DND-41 (cell line): Measurements from ENCODE around the gene CYP4F22.

Experiments
- ATAC-seq: fragments of 200-7000 bp; cut with Tn5 transposase; 3 replicates; pipeline ENCODE4 v1.9.1; 2021; ENCODE audit warnings: low read depth; ENCODE audit not compliant: insufficient read depth
- DNase-seq: peaks from one replicate; pipeline ENCODE4 v3.0.0-alpha.2; 2020
- H2AFZ ChIP-seq: 2 replicates; pipeline ENCODE4 v1.6.0; 2012; ENCODE audit warnings: low read depth, low read length
- H3K27ac ChIP-seq: 2 replicates; pipeline ENCODE4 v1.5.1; 2012; ENCODE audit warnings: low read length, inconsistent platforms
- H3K27me3 ChIP-seq: fragments of 200-600 bp; sonication (generic); 2 replicates; pipeline ENCODE4 v1.6.0; 2012; ENCODE audit warnings: low read length, mild to moderate bottlenecking, inconsistent platforms; ENCODE audit not compliant: insufficient read depth, poor library complexity
- H3K36me3 ChIP-seq: 2 replicates; pipeline ENCODE4 v1.5.1; 2012; ENCODE audit warnings: low read length, inconsistent platforms; ENCODE audit not compliant: insufficient read depth
- H3K4me1 ChIP-seq: 2 replicates; pipeline ENCODE4 v1.5.1; 2012; ENCODE audit warnings: mild to moderate bottlenecking, low read length; ENCODE audit not compliant: insufficient read depth
- H3K4me2 ChIP-seq: 2 replicates; pipeline ENCODE4 v1.6.0; 2012; ENCODE audit warnings: mild to moderate bottlenecking, moderate library complexity, low read length, inconsistent platforms; ENCODE audit not compliant: insufficient read depth
- H3K4me3 ChIP-seq, 2 experiments: fragments of 200-600 bp in 1 of 2; shearing (Covaris generic) in 1 of 2; 2 replicates each; pipeline ENCODE4 v1.5.1; 2012 to 2016; ENCODE audit warnings: inconsistent platforms in 2 of 2, low read length in 2 of 2, mild to moderate bottlenecking in 2 of 2, low read depth in 1 of 2, moderate library complexity in 1 of 2
- H3K79me2 ChIP-seq: 2 replicates; pipeline ENCODE4 v1.6.0; 2012; ENCODE audit warnings: low read length, inconsistent platforms; ENCODE audit not compliant: insufficient read depth
- H3K9ac ChIP-seq: 2 replicates; pipeline ENCODE4 v1.6.0; 2012; ENCODE audit warnings: low read depth, mild to moderate bottlenecking, inconsistent platforms, low read length, moderate library complexity
- H3K9me3 ChIP-seq: 2 replicates; pipeline ENCODE4 v1.5.1; 2012; ENCODE audit warnings: low read length, moderate library complexity, mild to moderate bottlenecking, inconsistent platforms; ENCODE audit not compliant: insufficient read depth, severe bottlenecking
- H4K20me1 ChIP-seq: 2 replicates; pipeline ENCODE4 v1.6.0; 2012; ENCODE audit warnings: low read length; ENCODE audit not compliant: insufficient read depth
- CTCF ChIP-seq: IDR thresholded peaks from 2 replicates; pipeline ENCODE4 v1.5.1; 2012; ENCODE audit warnings: borderline replicate concordance, low read length, moderate library complexity, mild to moderate bottlenecking; ENCODE audit not compliant: poor library complexity, severe bottlenecking; ENCODE audit errors: extremely low read depth
- EZH2 ChIP-seq: IDR thresholded peaks from 3 replicates; pipeline ENCODE4 v1.6.1; 2012; ENCODE audit warnings: borderline replicate concordance, low read depth, mild to moderate bottlenecking, moderate library complexity, low read length, inconsistent platforms; ENCODE audit not compliant: severe bottlenecking

CYP4F22 gene

DNA sequence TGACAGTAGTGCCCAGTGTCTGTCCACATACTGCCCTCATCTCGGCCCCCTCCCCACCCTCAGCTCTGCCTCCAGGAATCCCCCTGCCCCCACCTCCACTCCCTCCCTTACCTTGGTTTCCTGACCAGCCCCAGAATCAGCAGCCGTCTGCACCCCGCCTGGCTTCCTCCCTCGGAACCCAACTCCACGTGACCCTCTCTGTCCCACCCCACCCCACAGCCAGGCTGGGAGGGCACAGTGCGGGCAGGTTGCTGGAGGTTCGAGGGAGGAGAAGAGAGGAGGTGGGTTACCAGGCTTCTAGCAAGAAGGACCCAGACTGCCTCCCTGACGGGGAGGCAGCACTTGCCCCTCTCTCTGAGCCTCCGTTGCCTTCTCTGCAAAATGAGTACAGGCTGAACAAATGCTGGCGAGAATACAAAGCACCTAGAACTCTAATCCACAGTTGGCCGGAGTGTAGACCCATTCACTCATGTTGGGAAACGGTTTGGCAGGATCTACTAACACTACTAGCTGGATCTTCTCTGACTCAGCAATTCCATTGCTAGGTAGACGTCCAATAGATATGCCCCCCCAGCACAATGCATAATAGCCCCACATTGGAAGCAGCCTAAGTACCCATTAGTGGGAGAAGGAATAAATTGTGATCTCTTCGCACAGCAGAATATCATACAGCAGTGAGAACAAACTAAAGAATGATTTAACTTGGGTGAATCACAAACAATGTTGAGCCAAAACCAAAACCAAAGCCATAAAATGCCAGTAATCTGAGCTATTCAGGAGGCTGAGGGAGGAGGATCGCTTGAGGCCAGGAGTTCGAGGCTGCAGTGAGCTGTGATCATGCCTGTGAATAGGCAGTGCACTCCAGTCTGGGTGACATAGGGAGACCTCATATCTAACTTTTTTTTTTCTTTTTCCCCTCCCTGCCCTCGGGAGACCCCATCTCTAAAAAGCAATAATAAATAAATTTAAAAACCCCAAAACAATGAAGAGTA is 43.6 kb upstream of the CYP4F22 start, which contains the start of gene RASAL3:
TSS of gene RASAL3 (minus strand) at position 151 of the 992 bp plus-strand sequence. CDS start 186 bp downstream, outside the sequence.
- peak within 1 kb of the TSS; percentile 88 for H2AFZ ChIP-seq
- H4K20me1 ChIP-seq: no peaks in the 10 kb centered on the region
- H3K27me3 ChIP-seq: no peaks in the 10 kb centered on the region
- H3K27ac ChIP-seq: peak within 1 kb of the TSS; percentile 94
- TF ChIP-seq EZH2: no peak
- H3K9ac ChIP-seq: peak within 1 kb of the TSS; percentile 98
- H3K4me3 ChIP-seq: peak within 1 kb of the TSS; percentile 83 to 95
- peaks cover 16% of the 10 kb centered on the region for H3K79me2 ChIP-seq
- peaks cover 48% of the 10 kb centered on the region for H3K4me1 ChIP-seq
- ATAC-seq (peak; percentile 66), DNase-seq (peak; percentile 86)
- no peaks in the 10 kb centered on the region for H3K9me3 ChIP-seq
- peak within 1 kb of the TSS; percentile 87 for H3K4me2 ChIP-seq
- peaks cover 28% of the 10 kb centered on the region for H3K36me3 ChIP-seq

DNA sequence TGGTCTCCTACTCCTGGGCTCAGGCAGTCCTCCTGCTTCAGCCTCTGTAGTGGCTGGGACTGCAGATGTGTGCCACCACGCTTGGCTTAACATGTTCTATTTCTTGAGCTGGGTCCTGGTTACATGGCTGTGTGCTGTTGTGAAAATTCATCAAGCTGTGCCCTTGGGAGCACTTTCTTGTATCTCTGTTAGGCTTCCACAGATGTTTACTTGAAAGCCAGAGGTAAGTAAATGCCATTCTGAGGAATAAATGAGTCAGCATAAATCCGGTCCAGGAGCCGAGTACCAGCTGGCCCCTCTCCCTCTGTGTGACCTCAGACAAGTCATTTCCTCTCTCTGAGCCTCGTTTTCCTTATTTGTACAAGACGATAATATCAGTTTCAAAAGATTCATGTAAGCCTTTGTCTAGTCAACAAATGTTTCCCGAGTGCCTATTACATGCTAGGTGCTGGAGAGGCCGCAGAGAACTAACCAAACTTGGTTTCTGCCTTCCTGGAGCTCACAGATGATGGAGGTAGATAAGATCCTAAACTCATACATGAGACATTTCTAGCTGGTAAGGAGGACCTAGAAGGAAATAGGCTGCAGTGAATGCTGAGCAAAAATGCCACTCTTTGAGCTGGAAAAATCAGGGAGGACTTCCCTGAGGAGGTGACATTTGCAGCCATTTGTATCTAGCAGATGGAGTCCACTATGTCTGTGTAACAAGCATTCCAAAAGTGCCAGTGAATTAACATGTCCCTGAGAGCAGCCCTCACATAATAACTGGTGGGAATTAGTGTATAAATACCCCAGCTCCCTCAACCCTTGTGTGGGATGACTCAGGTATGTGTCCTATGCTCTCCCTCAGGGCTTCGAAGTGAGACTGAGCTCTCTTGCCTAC is 41.2 kb upstream of the CYP4F22 start:
- no peak for TF ChIP-seq CTCF
- no peak for TF ChIP-seq EZH2
- Histone ChIP-seq H3K79me2 (peaks cover 16% of the 10 kb centered on the region), H3K36me3 (peaks cover 4% of the 10 kb centered on the region; the same call in 1 of the 2 replicates), H3K4me2 (peak overlapping the region; percentile 49; the same call in 1 of the 2 replicates), H4K20me1 (no peaks in the 10 kb centered on the region), H3K4me1 (peaks cover 48% of the 10 kb centered on the region), H2AFZ (no peak overlapping the region), H3K27ac (peak overlapping the region; percentile 70), H3K9me3 (no peaks in the 10 kb centered on the region), H3K4me3 (no peak overlapping the region), H3K9ac (peak overlapping the region; percentile 1), H3K27me3 (no peaks in the 10 kb centered on the region)
- DNase-seq (peak; percentile 78), ATAC-seq (peak; percentile 51)

- peaks cover 42% of the 10 kb centered on the region for H3K4me1 ChIP-seq
- no peak overlapping the region for H3K4me3 ChIP-seq
- TF ChIP-seq CTCF: no peak
- TF ChIP-seq EZH2: no peak
- no peak overlapping the region for H3K4me2 ChIP-seq
- no peaks in the 10 kb centered on the region; the same call in 1 of the 2 replicates for H3K36me3 ChIP-seq
- ATAC-seq (no peak), DNase-seq (no peak)
- H2AFZ ChIP-seq: no peak overlapping the region
- no peaks in the 10 kb centered on the region for H3K27me3 ChIP-seq
- no peaks in the 10 kb centered on the region for H3K9me3 ChIP-seq
- no peak overlapping the region for H3K9ac ChIP-seq
- no peak overlapping the region for H3K27ac ChIP-seq
- no peaks in the 10 kb centered on the region for H4K20me1 ChIP-seq
- H3K79me2 ChIP-seq: peaks cover 12% of the 10 kb centered on the region
Measured at GRCh38 chr19:15467734-15468214, 40.6 kb upstream of the CYP4F22 start.
